K562 (cell line): Measurements from ENCODE around the gene IL11.

Source experiments
- RAD21 ChIP-seq, 2 experiments: fragments of 250-450 bp in 1 of 2; fragments of 450-650 bp in 1 of 2; sonication (Bioruptor Pico) in 1 of 2; formaldehyde crosslinking in 1 of 2; IDR thresholded peaks in 1 of 2; conservative IDR thresholded peaks in 1 of 2; 2 replicates each; pipeline versions ENCODE4 v1.4.0 to v1.8.0; 2020 to 2022; ENCODE audit warnings: mild to moderate bottlenecking in 2 of 2, moderate library complexity in 1 of 2
- TF ChIP-seq, protein P1 (sequence below), 2 experiments: fragments of 450-650 bp; formaldehyde crosslinking in 1 of 2; IDR thresholded peaks; 2 replicates each; pipeline versions ENCODE4 v1.4.0 to v1.6.1; 2014 to 2020; ENCODE audit warnings: mild to moderate bottlenecking in 2 of 2, borderline replicate concordance in 1 of 2, low read depth in 1 of 2

GRCh38 chr19:55339105-55339888, 31.0 kb downstream of the IL11 start, which contains the start of gene KMT5C:
- TF ChIP-seq, protein P1, sequence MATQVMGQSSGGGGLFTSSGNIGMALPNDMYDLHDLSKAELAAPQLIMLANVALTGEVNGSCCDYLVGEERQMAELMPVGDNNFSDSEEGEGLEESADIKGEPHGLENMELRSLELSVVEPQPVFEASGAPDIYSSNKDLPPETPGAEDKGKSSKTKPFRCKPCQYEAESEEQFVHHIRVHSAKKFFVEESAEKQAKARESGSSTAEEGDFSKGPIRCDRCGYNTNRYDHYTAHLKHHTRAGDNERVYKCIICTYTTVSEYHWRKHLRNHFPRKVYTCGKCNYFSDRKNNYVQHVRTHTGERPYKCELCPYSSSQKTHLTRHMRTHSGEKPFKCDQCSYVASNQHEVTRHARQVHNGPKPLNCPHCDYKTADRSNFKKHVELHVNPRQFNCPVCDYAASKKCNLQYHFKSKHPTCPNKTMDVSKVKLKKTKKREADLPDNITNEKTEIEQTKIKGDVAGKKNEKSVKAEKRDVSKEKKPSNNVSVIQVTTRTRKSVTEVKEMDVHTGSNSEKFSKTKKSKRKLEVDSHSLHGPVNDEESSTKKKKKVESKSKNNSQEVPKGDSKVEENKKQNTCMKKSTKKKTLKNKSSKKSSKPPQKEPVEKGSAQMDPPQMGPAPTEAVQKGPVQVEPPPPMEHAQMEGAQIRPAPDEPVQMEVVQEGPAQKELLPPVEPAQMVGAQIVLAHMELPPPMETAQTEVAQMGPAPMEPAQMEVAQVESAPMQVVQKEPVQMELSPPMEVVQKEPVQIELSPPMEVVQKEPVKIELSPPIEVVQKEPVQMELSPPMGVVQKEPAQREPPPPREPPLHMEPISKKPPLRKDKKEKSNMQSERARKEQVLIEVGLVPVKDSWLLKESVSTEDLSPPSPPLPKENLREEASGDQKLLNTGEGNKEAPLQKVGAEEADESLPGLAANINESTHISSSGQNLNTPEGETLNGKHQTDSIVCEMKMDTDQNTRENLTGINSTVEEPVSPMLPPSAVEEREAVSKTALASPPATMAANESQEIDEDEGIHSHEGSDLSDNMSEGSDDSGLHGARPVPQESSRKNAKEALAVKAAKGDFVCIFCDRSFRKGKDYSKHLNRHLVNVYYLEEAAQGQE (IDR thresholded peaks at IDR 0.05; ENCODE audit: borderline replicate concordance), result peak; percentile 45; the same call in 1 of the 2 replicates
- TF ChIP-seq, protein P1 (CRISPR knock-in tag; IDR thresholded peaks at IDR 0.05; ENCODE audit: low read depth), result no peak
- no peak for TF ChIP-seq RAD21 (CRISPR knock-in tag; conservative IDR thresholded peaks at IDR 0.05 in 1 of 2, IDR thresholded peaks at IDR 0.05 in 1 of 2)
